Measurements from ENCODE around the gene RNASEL. TPM values are rescaled to one million over a fixed set of nuclear protein-coding genes. Genes with fewer than 3 reads are reported as not detected.
"Not testable (repeated sequence)": the region's sequence is repeated elsewhere in the genome, so short reads cannot be mapped to it uniquely, and the experiment has no call there.

RNASEL gene
- total and polyA plus RNA-seq, 2 of the 13 experiments (the other 11 are each of a cell fraction or from before 2014, with no cell fraction given), result 0.05 to 0.20 TPM

- no peak for TF ChIP-seq AKNA (CRISPR knock-in tag; IDR thresholded peaks at IDR 0.05; ENCODE audit: borderline replicate concordance)
- TF ChIP-seq ZNF207 (IDR thresholded peaks at IDR 0.05; ENCODE audit: borderline replicate concordance), result no peak
- no peak for TF ChIP-seq ZNF639 (CRISPR knock-in tag; conservative IDR thresholded peaks at IDR 0.05)
- no peak for TF ChIP-seq SIX1 (CRISPR knock-in tag; IDR thresholded peaks at IDR 0.05; ENCODE audit: borderline replicate concordance)
Measured at GRCh38 chr1:182533896-182534295, 55.2 kb downstream of the RNASEL start (continued).

- intact Hi-C loops (cut with micrococcal nuclease; ENCODE audit: unreplicated experiment); POLR2A ChIA-PET; in situ Hi-C loops (cut with HindIII; ENCODE audit: extremely low pct_ligation_motif_present, low pct_unique_long_range_greater_than_20kb); H3K4me1 ChIP-seq (ENCODE audit: insufficient read depth, low read length); H3K36me3 ChIP-seq (replicated peaks in 1 of 2; ENCODE audit: control insufficient read depth in 1 of 2, insufficient read depth in 2 of 2, low read length in 2 of 2); BruUV-seq (replicated peaks); CTCF ChIA-PET (ENCODE audit: low intra/inter-chr PET ratio, low total read pairs); H3K9me3 ChIP-seq (ENCODE audit: low read length); DNase-seq (ENCODE audit: low spot score); H3K4me3 ChIP-seq (replicated peaks in 1 of 3; ENCODE audit: insufficient read depth in 1 of 3, low read depth in 2 of 3, low read length in 3 of 3); H3K27me3 ChIP-seq (ENCODE audit: control insufficient read depth in 1 of 2, insufficient read depth in 2 of 2, low read length in 2 of 2); H2AFZ ChIP-seq (ENCODE audit: low read length); H4K20me1 ChIP-seq (ENCODE audit: insufficient read depth, low read length); ATAC-seq; H3K27ac ChIP-seq (ENCODE audit: extremely low read length, insufficient read depth, low read length); FAIRE-seq; H3K79me2 ChIP-seq (ENCODE audit: insufficient read depth, low read length); H3K9ac ChIP-seq (ENCODE audit: insufficient read depth, low read depth, low read length); H3K4me2 ChIP-seq (ENCODE audit: low read depth, low read length): not testable (repeated sequence)
- 26% methylated on average over 5 of the region's 5 CpGs for WGBS (ENCODE audit: low lambda C conversion rate)
Measured at GRCh38 chr1:182528206-182528605, 60.9 kb downstream of the RNASEL start.
